Dermis microvascular lymphatic vessel endothelial cell (primary cell): ENCODE data around the gene KIAA1671. TPM values are rescaled to one million over a fixed set of nuclear protein-coding genes. Genes with fewer than 3 reads are reported as not detected.

Experiments used
- DNase-seq, 2 donors: peaks; one replicate each; pipeline versions ENCODE4 v3.0.0 to v3.0.0-alpha.2; 2010; ENCODE audit warnings: low read depth in 2 of 2
- total RNA-seq: library from RNA; depleted of rRNA; stranded (reverse); fragments of >200 nt; gene quantifications from 2 replicates; pipeline ENCODE4 v1.2.1, GENCODE V29; 2014

Gene KIAA1671
- total RNA-seq, 1 donor from 2014 or later: 34.8 TPM

DNA sequence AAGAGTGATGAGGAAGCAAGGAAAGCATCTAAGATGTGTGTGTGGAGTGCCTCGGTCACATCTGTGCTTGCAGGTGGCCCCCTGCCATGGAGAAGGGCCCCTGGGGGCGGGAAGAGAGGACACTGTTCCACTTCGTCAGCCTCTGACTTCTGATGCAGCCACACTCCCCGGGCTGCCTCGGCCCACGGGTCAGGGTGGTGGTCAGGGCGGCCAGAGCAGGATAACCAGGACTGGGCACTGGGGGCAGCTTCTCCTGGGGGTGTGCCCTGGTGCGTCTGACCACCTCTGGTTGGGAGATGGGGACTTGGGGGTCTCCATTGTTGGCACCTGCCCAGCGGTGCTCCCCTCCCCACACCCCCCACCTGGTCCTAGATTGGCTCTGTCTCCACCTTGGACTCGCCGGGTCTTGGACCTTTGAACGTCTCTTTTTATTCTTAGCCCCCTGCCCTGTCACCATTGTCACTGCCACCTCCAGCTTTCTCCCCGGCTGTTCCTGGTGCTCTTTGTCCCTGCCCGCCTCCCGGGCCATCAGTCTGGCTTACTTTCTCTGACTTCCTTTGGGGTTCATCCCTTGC lies 114.4 kb downstream of the KIAA1671 start:
- DNase-seq: no peak

- DNase-seq: no peak
Observed at GRCh38 chr22:25067851-25068421, 115.4 kb downstream of the KIAA1671 start.

DNA sequence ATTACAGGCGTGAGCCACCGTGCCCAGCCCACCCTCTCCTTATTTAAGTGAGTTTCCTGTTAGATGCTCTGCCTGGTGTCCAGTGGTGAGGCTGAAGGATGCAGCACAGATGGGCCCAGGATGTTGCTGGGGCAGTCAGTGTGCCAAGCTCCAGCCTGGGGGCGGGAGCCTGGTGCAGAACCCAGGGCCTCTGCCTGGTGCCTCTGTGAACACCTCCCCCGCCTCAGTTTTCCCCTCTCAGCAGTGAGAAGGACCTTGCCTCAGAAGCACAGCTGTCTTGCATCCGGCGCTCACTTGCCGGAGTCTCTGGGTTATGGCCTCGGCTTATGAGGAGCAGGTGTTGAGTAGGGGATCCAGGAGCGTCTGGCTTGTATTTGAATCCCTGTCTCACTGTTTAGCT lies 116.2 kb downstream of the KIAA1671 start:
- DNase-seq: no peak

GRCh38 chr22:25069426-25069757 lies 116.9 kb downstream of the KIAA1671 start:
- no peak for DNase-seq

DNA sequence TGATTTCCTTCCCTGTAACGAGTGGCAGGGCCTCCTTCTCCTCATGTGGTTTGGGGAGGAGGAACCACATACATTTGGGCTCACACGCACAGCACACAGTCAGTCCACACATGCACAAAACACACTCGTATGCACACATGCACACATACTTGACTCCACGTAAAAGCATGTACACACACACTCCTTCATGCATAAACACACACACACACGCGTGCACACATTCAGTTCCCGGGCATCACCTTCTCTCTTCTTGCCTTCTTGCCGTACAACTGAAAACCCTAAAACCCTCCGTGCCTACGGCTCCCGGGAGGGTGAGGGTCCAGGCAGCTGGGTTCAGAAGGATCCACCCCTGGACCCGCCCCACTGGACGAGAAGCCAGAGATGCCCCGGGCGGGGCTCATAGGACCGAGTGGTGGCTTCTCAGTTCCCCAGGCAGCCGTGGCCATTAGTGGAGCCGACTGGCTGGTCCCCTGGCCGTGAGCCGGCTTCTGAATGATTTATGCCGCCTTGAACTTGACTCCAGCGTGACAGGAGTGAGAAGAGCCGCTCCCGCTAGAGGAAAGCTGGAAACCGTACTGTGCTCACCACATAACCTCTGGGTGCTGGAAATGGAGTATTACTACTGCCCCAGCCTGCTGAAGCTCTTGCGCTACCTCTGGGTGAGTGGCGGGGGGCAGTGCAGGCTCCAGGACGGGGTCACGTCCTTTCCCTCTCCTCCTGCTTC lies 117.4 kb downstream of the KIAA1671 start:
- DNase-seq: peak in 1 of 2 donors; percentile 33

- DNase-seq: no peak
Observed at GRCh38 chr22:25070956-25071355, 118.4 kb downstream of the KIAA1671 start.

GRCh38 chr22:25071720-25072119 lies 119.2 kb downstream of the KIAA1671 start:
- no peak for DNase-seq

GRCh38 chr22:25072406-25072805 lies 119.9 kb downstream of the KIAA1671 start:
- DNase-seq: no peak

GRCh38 chr22:25076336-25076735 lies 123.8 kb downstream of the KIAA1671 start:
- DNase-seq: no peak

DNA sequence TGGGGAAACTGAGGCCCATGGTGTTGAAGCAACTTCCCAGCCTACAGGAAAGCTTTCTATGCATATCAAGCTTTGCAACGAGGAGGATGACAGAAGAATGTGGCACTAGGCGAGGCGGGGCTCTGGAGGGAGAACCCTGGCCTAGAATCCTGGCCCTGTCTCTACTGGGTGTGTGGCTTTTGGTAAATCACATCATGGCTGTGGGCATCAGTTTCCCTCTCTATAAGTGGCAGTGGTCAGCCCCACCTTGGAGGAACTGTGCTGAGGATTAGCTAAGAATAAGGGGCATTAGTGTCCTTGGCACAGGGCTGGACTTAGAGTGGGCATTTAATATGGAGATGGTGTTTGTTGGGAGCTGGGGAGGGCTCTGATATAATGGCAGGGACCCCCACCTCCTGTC lies 124.5 kb downstream of the KIAA1671 start:
- no peak for DNase-seq

DNA sequence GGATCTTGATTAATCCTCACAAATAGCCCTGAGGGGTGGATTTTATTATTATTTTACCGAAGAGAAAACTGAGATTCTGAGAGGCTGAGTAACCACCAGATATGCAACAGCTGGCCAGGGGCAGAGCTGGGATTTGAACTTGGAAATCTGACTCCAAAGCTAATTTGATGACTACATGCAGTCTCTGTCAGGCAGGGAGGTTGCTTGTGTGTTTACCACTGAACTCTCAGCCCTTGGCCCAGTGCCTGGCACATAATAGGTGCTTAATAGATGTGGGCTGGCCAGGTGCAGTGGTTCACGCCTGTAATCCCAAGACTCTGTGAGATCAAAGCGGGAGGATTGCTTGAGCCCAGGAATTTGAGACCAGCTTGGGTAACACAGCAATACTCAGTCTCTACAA lies 125.4 kb downstream of the KIAA1671 start:
- DNase-seq: no peak

- DNase-seq: no peak
Observed at GRCh38 chr22:25078591-25078990, 126.1 kb downstream of the KIAA1671 start.

DNA sequence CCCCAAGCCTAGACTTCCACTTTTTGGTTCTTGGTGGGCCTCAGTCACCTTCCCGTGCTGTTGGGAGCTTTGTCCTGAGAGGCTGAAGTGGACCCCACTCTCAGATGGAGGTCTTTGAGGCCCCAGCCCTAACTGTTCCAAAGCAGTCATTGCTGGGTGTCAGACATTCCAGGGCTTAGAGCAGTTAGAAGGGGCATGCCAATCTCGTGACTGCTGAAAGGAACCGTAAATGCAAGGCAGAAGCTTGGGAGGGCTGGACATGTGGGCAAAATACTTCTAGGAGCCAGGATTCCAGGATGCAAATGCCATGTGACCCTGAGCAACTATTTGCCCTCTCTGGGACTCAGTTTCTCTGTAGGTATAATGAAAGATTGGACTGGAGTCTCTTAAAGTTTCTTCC lies 128.3 kb downstream of the KIAA1671 start:
- DNase-seq: no peak

DNA sequence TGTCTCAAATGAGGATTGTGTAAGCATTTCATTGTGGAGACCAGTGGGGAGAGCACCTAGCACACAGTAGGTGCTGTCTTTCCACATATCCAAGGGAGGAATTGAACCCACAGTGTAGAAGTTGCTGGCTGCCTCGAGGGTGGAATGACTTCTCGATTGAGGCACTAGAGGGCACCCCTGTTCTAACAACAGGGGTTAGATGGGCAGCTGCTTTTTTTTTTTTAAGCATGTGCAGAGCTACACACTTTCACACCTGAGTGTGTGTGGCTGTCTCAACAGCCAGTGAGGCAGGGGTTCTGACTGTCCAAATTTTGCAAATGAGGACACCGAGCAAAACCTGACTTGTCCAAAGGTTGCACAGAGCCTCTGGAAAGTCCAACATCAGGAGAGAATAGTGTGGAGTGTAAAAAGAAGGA lies 128.9 kb downstream of the KIAA1671 start:
- peak; percentile 56 to 73 for DNase-seq

DNA sequence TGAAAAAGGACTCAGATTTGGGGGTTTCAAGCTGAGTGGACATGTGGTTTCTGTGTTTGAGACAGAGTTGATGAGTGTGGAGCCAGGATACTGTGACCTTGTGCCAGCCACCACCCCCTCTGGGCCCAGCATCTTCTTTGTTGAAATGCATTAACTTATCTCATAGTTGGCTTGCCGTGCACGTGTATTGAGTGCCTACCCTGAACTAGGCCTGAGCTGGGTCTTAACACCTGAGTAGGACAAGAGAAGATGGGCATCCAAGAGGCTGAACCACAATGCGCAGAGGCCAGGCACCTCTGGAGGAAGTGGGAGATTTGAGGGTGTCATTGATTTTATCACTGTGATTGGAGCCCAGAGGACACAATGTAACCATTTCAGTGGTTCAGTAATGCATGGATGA lies 129.6 kb downstream of the KIAA1671 start:
- no peak for DNase-seq

DNA sequence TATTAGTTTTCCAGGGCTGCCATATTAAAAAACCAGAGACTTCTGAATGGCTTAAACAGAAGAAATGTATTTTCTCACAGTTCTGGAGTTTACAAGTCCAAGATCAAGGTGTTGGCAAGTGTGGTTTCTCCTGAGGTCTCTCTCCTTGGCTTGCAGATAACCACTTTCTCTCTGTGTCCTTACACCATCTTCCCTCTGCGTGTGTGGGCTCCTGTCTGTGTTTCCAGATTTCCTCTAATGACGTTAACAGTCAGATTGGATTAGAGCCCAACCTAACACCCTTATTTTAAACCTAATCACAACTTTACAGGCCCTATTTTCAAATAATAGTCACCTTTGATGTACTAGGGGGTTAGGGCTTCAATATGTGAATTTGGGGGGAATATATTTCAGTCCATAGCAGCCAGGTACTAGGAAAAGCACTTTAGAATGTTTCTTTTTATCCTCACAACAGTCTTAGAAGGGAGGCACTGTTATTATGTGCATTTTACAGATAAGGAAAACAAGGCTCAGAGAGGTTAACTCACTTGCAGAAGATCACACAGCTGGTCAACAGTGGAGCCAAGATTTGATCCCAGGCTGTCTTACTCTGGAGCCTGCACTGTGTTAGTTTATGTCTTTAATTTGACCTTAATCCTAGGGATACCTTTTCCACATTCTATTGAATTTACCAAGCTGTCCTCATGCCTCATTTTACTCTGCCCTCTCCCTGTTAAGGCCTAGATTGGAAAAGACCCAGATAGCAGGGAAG lies 130.7 kb downstream of the KIAA1671 start:
- no peak for DNase-seq

DNA sequence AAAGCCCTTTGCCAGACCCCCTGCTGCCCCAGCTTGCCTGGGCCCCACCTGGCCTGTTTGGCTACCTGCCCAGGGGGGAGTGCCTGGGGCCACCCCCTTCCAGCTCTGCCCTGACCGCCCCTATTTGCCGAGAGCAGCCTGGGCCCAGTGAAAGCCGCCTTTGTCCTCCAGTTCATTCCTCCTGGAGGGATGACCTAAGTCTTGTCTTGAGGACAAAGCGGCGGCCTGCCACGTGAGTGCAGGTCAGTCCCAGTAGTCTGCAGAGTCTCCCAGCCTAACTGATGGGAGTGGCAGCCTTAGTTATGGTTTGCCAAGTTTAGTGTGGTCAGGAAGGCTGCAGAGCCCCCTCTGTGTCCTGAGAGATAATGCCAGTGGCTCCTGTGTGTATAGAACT lies 131.3 kb downstream of the KIAA1671 start:
- no peak for DNase-seq

GRCh38 chr22:25084405-25085107 lies 132.0 kb downstream of the KIAA1671 start:
- no peak for DNase-seq

GRCh38 chr22:25085156-25085555 lies 132.6 kb downstream of the KIAA1671 start:
- DNase-seq: no peak

- peak; percentile 99 to 100 for DNase-seq
Observed at GRCh38 chr22:25085930-25086901, 133.7 kb downstream of the KIAA1671 start.

DNA sequence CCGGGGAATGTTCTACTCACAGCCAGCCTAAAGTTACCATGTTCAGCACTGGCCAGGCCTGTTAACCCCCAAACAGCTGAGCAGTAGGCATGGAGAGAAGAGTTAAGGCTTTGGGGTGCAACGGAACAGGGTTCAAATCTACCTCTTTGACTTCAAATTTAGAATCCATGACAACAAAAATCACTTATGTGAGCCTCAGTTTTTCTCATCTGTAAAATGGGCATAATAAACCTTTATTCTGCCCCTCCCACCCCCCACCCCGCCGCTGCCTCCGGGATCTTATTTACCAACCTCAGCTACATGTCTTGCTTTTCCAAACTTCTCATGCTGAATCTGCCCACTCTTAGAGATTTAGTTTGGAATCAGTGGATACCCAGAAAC lies 134.4 kb downstream of the KIAA1671 start:
- no peak for DNase-seq
